H1 (cell line): ENCODE data around the gene PITRM1. TPM values are rescaled to one million over a fixed set of nuclear protein-coding genes. Genes with fewer than 3 reads are reported as not detected.

Source experiments
- CTCF ChIA-PET: fragments of 300-600 bp; sonication (Branson Sonifier 250); formaldehyde crosslinking; loops from one replicate; lab custom pipeline; 2021; ENCODE audit not compliant: partially characterized antibody; lab: Charles Lee
- POLR2A ChIA-PET: fragments of 300-600 bp; sonication (Branson Sonifier 250); formaldehyde crosslinking; loops from one replicate; lab custom pipeline; 2021; ENCODE audit warnings: inconsistent platforms; ENCODE audit not compliant: partially characterized antibody; lab: Charles Lee
- DNase-seq, 2 experiments: peaks; one replicate each; pipeline versions ENCODE4 v3.0.0 to v3.0.0-alpha.2; 2010 to 2022; ENCODE audit warnings: low spot score in 2 of 2, low read depth in 1 of 2, mixed read lengths in 1 of 2
- FAIRE-seq: peaks from 2 replicates; lab custom pipeline; 2011; peaks lifted over from hg19 to GRCh38; lab: Jason Lieb, UNC
- H2AFZ ChIP-seq: 2 replicates; pipeline ENCODE4 v1.8.1; 2012; ENCODE audit warnings: low read length, inconsistent platforms
- H2AK5ac ChIP-seq: 2 replicates; pipeline ENCODE4 v1.6.1; 2013; ENCODE audit warnings: low read depth, low read length
- H2BK120ac ChIP-seq: replicated peaks from 2 replicates; pipeline ENCODE3; 2013; ENCODE audit warnings: low read depth, low read length, inconsistent platforms
- H2BK12ac ChIP-seq: 2 replicates; pipeline ENCODE4 v1.6.1; 2013; ENCODE audit warnings: low read depth, low read length
- H2BK15ac ChIP-seq: 2 replicates; pipeline ENCODE4 v1.6.1; 2013; ENCODE audit warnings: low read length
- H2BK20ac ChIP-seq: 2 replicates; pipeline ENCODE4 v1.6.1; 2013; ENCODE audit warnings: low read length
- H2BK5ac ChIP-seq: 2 replicates; pipeline ENCODE4 v1.6.1; 2013; ENCODE audit warnings: low read depth, low read length
- H3K14ac ChIP-seq: 2 replicates; pipeline ENCODE4 v1.6.1; 2013; ENCODE audit warnings: inconsistent platforms; ENCODE audit not compliant: insufficient read length
- H3K18ac ChIP-seq: 2 replicates; pipeline ENCODE4 v1.6.1; 2013; ENCODE audit warnings: low read length; ENCODE audit errors: extremely low read depth
- H3K23ac ChIP-seq: 2 replicates; pipeline ENCODE4 v1.6.1; 2013; ENCODE audit warnings: inconsistent platforms; ENCODE audit not compliant: insufficient read length
- H3K23me2 ChIP-seq: 2 replicates; pipeline ENCODE4 v1.6.1; 2013; ENCODE audit warnings: low read depth, low read length
- H3K27ac ChIP-seq: 2 replicates; pipeline ENCODE4 v1.6.1; 2011; ENCODE audit warnings: low read depth, low read length, inconsistent platforms
- H3K27me3 ChIP-seq, 4 experiments: replicated peaks in 1 of 4; 1 replicate in 1 of 4; 2 replicates in 3 of 4; pipeline versions ENCODE4 v1.6.1 to v1.8.1; 2011 to 2013; ENCODE audit warnings: low read length in 3 of 4, mild to moderate bottlenecking in 3 of 4, inconsistent platforms in 2 of 4, mixed read lengths in 2 of 4, moderate library complexity in 1 of 4; ENCODE audit not compliant: control insufficient read depth in 3 of 4, insufficient read depth in 3 of 4; ENCODE audit errors: extremely low read depth in 1 of 4
- H3K36me3 ChIP-seq, 4 experiments: 2 replicates each; pipeline versions ENCODE4 v1.6.1 to v1.8.1; 2011 to 2013; ENCODE audit warnings: mild to moderate bottlenecking in 4 of 4, low read length in 3 of 4, moderate library complexity in 2 of 4, control low read depth in 1 of 4, inconsistent platforms in 1 of 4; ENCODE audit not compliant: insufficient read depth in 4 of 4, control insufficient read depth in 2 of 4
- H3K4ac ChIP-seq: replicated peaks from 2 replicates; pipeline ENCODE3; 2013; ENCODE audit warnings: low read length, low read depth, mixed read lengths, inconsistent platforms; ENCODE audit not compliant: insufficient read length
- H3K4me1 ChIP-seq, 4 experiments: replicated peaks in 1 of 4; 1 replicate in 1 of 4; 2 replicates in 3 of 4; pipeline versions ENCODE4 v1.6.1 to v1.8.1; 2011 to 2013; ENCODE audit warnings: low read length in 3 of 4, inconsistent platforms in 2 of 4, mixed read lengths in 1 of 4; ENCODE audit not compliant: insufficient read depth in 4 of 4, control insufficient read depth in 3 of 4
- H3K4me2 ChIP-seq, 2 experiments: 2 replicates each; pipeline versions ENCODE4 v1.6.1 to v1.8.1; 2011 to 2013; ENCODE audit warnings: low read depth in 2 of 2, low read length in 2 of 2, control low read depth in 1 of 2, inconsistent platforms in 1 of 2, mild to moderate bottlenecking in 1 of 2; ENCODE audit not compliant: insufficient read depth in 1 of 2
- H3K4me3 ChIP-seq, 4 experiments: fragments of 200-600, 300-600 bp in 1 of 4; sonication (generic), shearing (Covaris generic), sonication (Bioruptor Twin) in 1 of 4; 2 replicates each; pipeline versions ENCODE4 v1.5.1 to v1.8.1; 2011 to 2016; ENCODE audit warnings: low read length in 4 of 4, low read depth in 3 of 4, control low read depth in 2 of 4, inconsistent platforms in 2 of 4, mild to moderate bottlenecking in 2 of 4, mixed read lengths in 1 of 4, moderate library complexity in 1 of 4; ENCODE audit not compliant: insufficient read depth in 2 of 4; ENCODE audit errors: extremely low read depth in 1 of 4
- H3K56ac ChIP-seq: replicated peaks from 2 replicates; pipeline ENCODE3; 2013; ENCODE audit warnings: low read depth, mild to moderate bottlenecking, mixed read lengths, low read length, inconsistent platforms; ENCODE audit not compliant: insufficient read length
- H3K79me1 ChIP-seq: 2 replicates; pipeline ENCODE4 v1.6.1; 2013; ENCODE audit warnings: low read depth, low read length, control low read depth
- H3K79me2 ChIP-seq, 2 experiments: 2 replicates each; pipeline versions ENCODE4 v1.6.1 to v1.8.1; 2012 to 2013; ENCODE audit warnings: low read length in 2 of 2, mild to moderate bottlenecking in 2 of 2, inconsistent platforms in 1 of 2; ENCODE audit not compliant: insufficient read depth in 2 of 2, control insufficient read depth in 1 of 2
- H3K9ac ChIP-seq, 4 experiments: replicated peaks in 1 of 4; 1 replicate in 1 of 4; 2 replicates in 3 of 4; pipeline versions ENCODE4 v1.6.1 to v1.8.1; 2011 to 2013; ENCODE audit warnings: low read depth in 3 of 4, low read length in 3 of 4, control low read depth in 2 of 4, mild to moderate bottlenecking in 2 of 4, moderate library complexity in 2 of 4, inconsistent platforms in 1 of 4; ENCODE audit errors: extremely low read depth in 1 of 4
- H3K9me3 ChIP-seq, 2 experiments: 2 replicates each; pipeline versions ENCODE4 v1.6.1 to v1.8.1; 2012 to 2013; ENCODE audit warnings: mild to moderate bottlenecking in 2 of 2, moderate library complexity in 2 of 2, control low read depth in 1 of 2, inconsistent platforms in 1 of 2, low read depth in 1 of 2, low read length in 1 of 2, mixed read lengths in 1 of 2; ENCODE audit not compliant: insufficient read depth in 2 of 2
- H4K20me1 ChIP-seq, 2 experiments: replicated peaks in 1 of 2; 2 replicates each; pipeline versions ENCODE3 to v1.8.1; 2011 to 2013; ENCODE audit warnings: inconsistent platforms in 2 of 2, low read length in 2 of 2, mild to moderate bottlenecking in 1 of 2; ENCODE audit not compliant: insufficient read depth in 2 of 2, control insufficient read depth in 1 of 2
- H4K5ac ChIP-seq: 2 replicates; pipeline ENCODE4 v1.6.1; 2013; ENCODE audit warnings: low read length, low read depth, mixed read lengths, inconsistent platforms; ENCODE audit not compliant: insufficient read length
- H4K8ac ChIP-seq: 2 replicates; pipeline ENCODE4 v1.8.0; 2013; ENCODE audit warnings: mild to moderate bottlenecking, moderate library complexity, low read length, inconsistent platforms; ENCODE audit not compliant: insufficient read depth; ENCODE audit errors: extremely low read depth
- H4K91ac ChIP-seq: replicated peaks from 2 replicates; pipeline ENCODE3; 2013; ENCODE audit warnings: low read length, mixed read lengths, inconsistent platforms; ENCODE audit not compliant: insufficient read length
- E2F6 ChIP-seq: IDR thresholded peaks from 2 replicates; pipeline ENCODE4 v1.6.1; 2012; ENCODE audit warnings: inconsistent platforms
- NRF1 ChIP-seq: IDR thresholded peaks from 2 replicates; pipeline ENCODE4 v1.6.1; 2011; ENCODE audit warnings: mild to moderate bottlenecking, low read depth, low read length, improper control_type of control experiment
- RBBP5 ChIP-seq: IDR thresholded peaks from 2 replicates; pipeline ENCODE4 v1.7.1; 2012; ENCODE audit warnings: low read depth, mild to moderate bottlenecking, inconsistent platforms, low read length, moderate library complexity, borderline replicate concordance
- WGBS, 2 experiments: shearing (Covaris generic) in 1 of 2; methylation state at CpG; one replicate each; pipeline versions ENCODE4 v1.1.6 to v1.1.7; 2013 to 2015; ENCODE audit warnings: low lambda C conversion rate in 2 of 2, mixed read lengths in 2 of 2, inconsistent platforms in 1 of 2, low coverage in 1 of 2, missing lambda C conversion rate in 1 of 2; ENCODE audit not compliant: insufficient replicate concordance in 2 of 2, insufficient coverage in 1 of 2, insufficient read length in 1 of 2; ENCODE audit errors: extremely low coverage in 1 of 2, missing lambda C conversion rate in 1 of 2; 5-methylcytosine and 5-hydroxymethylcytosine counted together
- polyA plus RNA-seq, 7 experiments: library from polyadenylated mRNA; depleted of rRNA in 3 of 7; stranded (reverse) in 5 of 7; unstranded in 2 of 7; fragments of >200 nt in 5 of 7; fragments of 200-250 nt in 2 of 7; gene quantifications; 1 replicate in 5 of 7; 2 replicates in 1 of 7; 4 replicates in 1 of 7; pipeline versions ENCODE4 v1.2.1 to v1.2.3, GENCODE V29; 2011 to 2013; ENCODE audit warnings: missing spikeins in 2 of 7, mixed read lengths in 2 of 7
- total RNA-seq: library from RNA; stranded (reverse); fragmentation: NEBNext Ultra II Directional; extraction: Animal tissue kit (Norgen Biotek cat#: 25700); gene quantifications from 2 replicates; pipeline ENCODE4 v1.2.1, GENCODE V29; 2021

PITRM1 gene
- total and polyA plus RNA-seq, 2 of the 8 experiments (the other 6 are each of a cell fraction or from before 2014, with no cell fraction given), result 18.6 to 31.5 TPM

GRCh38 chr10:3127921-3128320 lies 44.7 kb downstream of the PITRM1 start:
- ChIA-PET POLR2A (no interaction called here), CTCF (no interaction called here)
- Histone ChIP-seq H3K9ac (no peak overlapping the region), H2AK5ac (no peak overlapping the region), H4K91ac (no peak overlapping the region), H3K79me1 (no peaks in the 10 kb centered on the region; the same call in 1 of the 2 replicates), H3K23ac (no peak overlapping the region), H3K36me3 (peaks cover 8 to 70% (median 41%) of the 10 kb centered on the region in 4 experiments; a peak in 7 of 8 replicates), H2BK15ac (no peak overlapping the region), H2BK12ac (no peak overlapping the region), H2BK5ac (no peak overlapping the region), H3K27ac (no peak overlapping the region), H3K4me2 (no peak overlapping the region), H2BK120ac (no peak overlapping the region), H3K4ac (no peak overlapping the region), H4K5ac (no peak overlapping the region), H3K23me2 (no peaks in the 10 kb centered on the region), H3K56ac (no peak overlapping the region), H3K18ac (no peak overlapping the region), H3K14ac (no peak overlapping the region), H4K20me1 (peaks cover 5 to 6% of the 10 kb centered on the region in 2 experiments), H3K9me3 (no peaks in the 10 kb centered on the region; a peak in 1 of 4 replicates), H3K79me2 (no peaks in the 10 kb centered on the region), H3K4me1 (no peaks in the 10 kb centered on the region), H2AFZ (no peak overlapping the region), H3K27me3 (no peaks in the 10 kb centered on the region), H2BK20ac (no peak overlapping the region), H3K4me3 (no peak overlapping the region), H4K8ac (peak overlapping the region; percentile 51; the same call in 1 of the 2 replicates)
- no peak for FAIRE-seq
- 90% methylated on average over 10 of the region's 10 CpGs; no CpG with 5 or more reads in 1 of the 2 experiments for WGBS, 2 experiments
- no peak for TF ChIP-seq RBBP5
- no peak for TF ChIP-seq E2F6
- no peak for TF ChIP-seq NRF1
- DNase-seq, result no peak
